ENCODE data around the gene PTPRO. TPM values are rescaled to one million over a fixed set of nuclear protein-coding genes. Genes with fewer than 3 reads are reported as not detected.

The PTPRO gene
- polyA plus RNA-seq, 1 donor (not counting 4 experiments of a cell fraction or from before 2014, with no cell fraction given) = 0.17 TPM

GRCh38 chr12:15525441-15525840, 203.1 kb downstream of the PTPRO start:
- H2AFZ ChIP-seq (ENCODE audit: control insufficient read depth, low read length) = no peak overlapping the region
- H3K4me1 ChIP-seq (ENCODE audit: control insufficient read depth, extremely low read depth, insufficient read depth, low read length) = peaks cover 20% of the 10 kb centered on the region
- DNase-seq (ENCODE audit: low read depth, low spot score) = no peak
- H3K79me2 ChIP-seq (ENCODE audit: control insufficient read depth, insufficient read depth, low read length) = no peaks in the 10 kb centered on the region
- peak overlapping the region; percentile 36 for H3K4me2 ChIP-seq (ENCODE audit: control insufficient read depth, extremely low read depth, insufficient read depth, low read depth, low read length)
- no peaks in the 10 kb centered on the region for H3K9me1 ChIP-seq (ENCODE audit: control insufficient read depth, extremely low read depth, insufficient read depth, low read length)
- no peaks in the 10 kb centered on the region for H4K20me1 ChIP-seq (ENCODE audit: control insufficient read depth, extremely low read depth, insufficient read depth, low read length)
- no peaks in the 10 kb centered on the region for H3K36me3 ChIP-seq (ENCODE audit: control insufficient read depth in 2 of 2, extremely low read depth in 1 of 2, insufficient read depth in 2 of 2, low read length in 2 of 2)
- no peak overlapping the region for H3K4me3 ChIP-seq (ENCODE audit: control insufficient read depth in 2 of 3, extremely low read depth in 1 of 3, insufficient read depth in 2 of 3, low read depth in 1 of 3, low read length in 3 of 3)
- H3K27ac ChIP-seq (ENCODE audit: control insufficient read depth, insufficient read depth, low read length) = no peak overlapping the region
- TF ChIP-seq EZH2 (IDR thresholded peaks at IDR 0.05; ENCODE audit: low read length) (no peak), CTCF (optimal IDR thresholded peaks at IDR 0.05 in 1 of 3, IDR thresholded peaks at IDR 0.05 in 1 of 3, conservative IDR thresholded peaks at IDR 0.05 in 1 of 3; ENCODE audit: extremely low read depth in 1 of 3, insufficient read depth in 2 of 3, low read length in 3 of 3) (no peak)
- FAIRE-seq = peak; percentile 92
- H3K27me3 ChIP-seq (ENCODE audit: control insufficient read depth, extremely low read depth, insufficient read depth, low read length) = no peaks in the 10 kb centered on the region
- no peaks in the 10 kb centered on the region for H3K9me3 ChIP-seq (ENCODE audit: control insufficient read depth, low read depth, low read length)
- no peak overlapping the region for H3K9ac ChIP-seq (ENCODE audit: control insufficient read depth, extremely low read depth, insufficient read depth, low read length)
- dilution Hi-C loops (cut with MboI; ENCODE audit: extremely low pct_ligation_motif_present, low sequenced_read_pairs) = no loop called here

- TF ChIP-seq CTCF (optimal IDR thresholded peaks at IDR 0.05 in 1 of 3, IDR thresholded peaks at IDR 0.05 in 1 of 3, conservative IDR thresholded peaks at IDR 0.05 in 1 of 3; ENCODE audit: extremely low read depth in 1 of 3, insufficient read depth in 2 of 3, low read length in 3 of 3) (no peak), EZH2 (IDR thresholded peaks at IDR 0.05; ENCODE audit: low read length) (no peak)
- DNase-seq (ENCODE audit: low read depth, low spot score) = no peak
- FAIRE-seq = peak; percentile 67
- H3K4me2 ChIP-seq (ENCODE audit: control insufficient read depth, extremely low read depth, insufficient read depth, low read depth, low read length) = no peak overlapping the region
- H3K9me3 ChIP-seq (ENCODE audit: control insufficient read depth, low read depth, low read length) = no peaks in the 10 kb centered on the region
- no peak overlapping the region for H3K9ac ChIP-seq (ENCODE audit: control insufficient read depth, extremely low read depth, insufficient read depth, low read length)
- H2AFZ ChIP-seq (ENCODE audit: control insufficient read depth, low read length) = no peak overlapping the region
- H3K27ac ChIP-seq (ENCODE audit: control insufficient read depth, insufficient read depth, low read length) = peak overlapping the region; percentile 55
- H3K4me3 ChIP-seq (ENCODE audit: control insufficient read depth in 2 of 3, extremely low read depth in 1 of 3, insufficient read depth in 2 of 3, low read depth in 1 of 3, low read length in 3 of 3) = no peak overlapping the region
- no peaks in the 10 kb centered on the region for H3K9me1 ChIP-seq (ENCODE audit: control insufficient read depth, extremely low read depth, insufficient read depth, low read length)
- peaks cover 20% of the 10 kb centered on the region for H3K4me1 ChIP-seq (ENCODE audit: control insufficient read depth, extremely low read depth, insufficient read depth, low read length)
- no peaks in the 10 kb centered on the region for H3K36me3 ChIP-seq (ENCODE audit: control insufficient read depth in 2 of 2, extremely low read depth in 1 of 2, insufficient read depth in 2 of 2, low read length in 2 of 2)
- no peaks in the 10 kb centered on the region for H4K20me1 ChIP-seq (ENCODE audit: control insufficient read depth, extremely low read depth, insufficient read depth, low read length)
- dilution Hi-C loops (cut with MboI; ENCODE audit: extremely low pct_ligation_motif_present, low sequenced_read_pairs) = no loop called here
- H3K79me2 ChIP-seq (ENCODE audit: control insufficient read depth, insufficient read depth, low read length) = no peaks in the 10 kb centered on the region
- H3K27me3 ChIP-seq (ENCODE audit: control insufficient read depth, extremely low read depth, insufficient read depth, low read length) = no peaks in the 10 kb centered on the region
These were observed 203.7 kb downstream of the PTPRO start for GRCh38 chr12:15526033-15526432.

Data from keratinocyte (primary cell).